Natural killer cell (primary cell): ENCODE results near the gene PDZRN4. TPM values are rescaled to one million over a fixed set of nuclear protein-coding genes. Genes with fewer than 3 reads are reported as not detected.

Experiments used
- ATAC-seq, 3 donors: fragments of 150-1000 bp in 2 of 3; fragments of 200-7000 bp in 1 of 3; cut with Tn5 transposase; 1 replicate in 1 of 3; 2 replicates in 2 of 3; pipeline ENCODE4 v1.10.0; 2021; ENCODE audit warnings: mild to moderate bottlenecking in 2 of 3, moderate library complexity in 2 of 3
- DNase-seq, 2 donors: peaks; one replicate each; pipeline versions ENCODE4 v3.0.0 to v3.0.0-alpha.2; 2013 to 2021; ENCODE audit warnings: mixed read lengths in 1 of 2
- H3K27ac ChIP-seq: one replicate; pipeline ENCODE4 v1.5.1; 2013; ENCODE audit warnings: mild to moderate bottlenecking, low read length
- H3K27me3 ChIP-seq: one replicate; pipeline ENCODE4 v1.6.1; 2013; ENCODE audit warnings: low read length; ENCODE audit not compliant: control insufficient read depth, insufficient read depth
- H3K36me3 ChIP-seq: one replicate; pipeline ENCODE4 v1.6.1; 2013; ENCODE audit warnings: low read length; ENCODE audit not compliant: control insufficient read depth, insufficient read depth
- H3K4me1 ChIP-seq: one replicate; pipeline ENCODE4 v1.6.1; 2013; ENCODE audit warnings: low read length; ENCODE audit not compliant: control insufficient read depth, insufficient read depth
- H3K4me3 ChIP-seq: one replicate; pipeline ENCODE4 v1.5.1; 2013; ENCODE audit warnings: low read length
- H3K9me3 ChIP-seq: one replicate; pipeline ENCODE4 v1.6.1; 2013; ENCODE audit warnings: low read length; ENCODE audit not compliant: control insufficient read depth, insufficient read depth
- H3K27ac Mint-ChIP-seq, 2 donors: one replicate each; pipeline ENCODE4 v1.8.0; 2022; ENCODE audit warnings: mild to moderate bottlenecking in 2 of 2, mixed read lengths in 2 of 2, moderate library complexity in 1 of 2
- H3K27me3 Mint-ChIP-seq, 2 donors: one replicate each; pipeline ENCODE4 v1.8.0; 2022; ENCODE audit warnings: low read depth in 2 of 2, mixed read lengths in 2 of 2
- H3K36me3 Mint-ChIP-seq: one replicate; pipeline ENCODE4 v1.8.0; 2022; ENCODE audit warnings: mixed read lengths
- H3K4me1 Mint-ChIP-seq, 2 donors: one replicate each; pipeline ENCODE4 v1.8.0; 2022; ENCODE audit warnings: mixed read lengths in 2 of 2
- H3K4me3 Mint-ChIP-seq: one replicate; pipeline ENCODE4 v1.8.0; 2022; ENCODE audit warnings: mild to moderate bottlenecking, moderate library complexity, mixed read lengths
- H3K9me3 Mint-ChIP-seq, 2 donors: one replicate each; pipeline ENCODE4 v1.8.0; 2022; ENCODE audit warnings: mixed read lengths in 2 of 2
- CTCF ChIP-seq: fragments of 200-600 bp; IDR thresholded peaks from one replicate; pipeline ENCODE4 v1.8.0; 2022; ENCODE audit warnings: antibody characterized with exemption
- WGBS: methylation state at CpG from one replicate; pipeline ENCODE4 v1.1.7; 2013; ENCODE audit warnings: missing lambda C conversion rate; ENCODE audit not compliant: insufficient coverage; 5-methylcytosine and 5-hydroxymethylcytosine counted together
- intact Hi-C: fragments of 100-400 bp; cut with micrococcal nuclease; formaldehyde crosslinking; loops from one replicate; pipeline ENCODE4 v1.14.2; 2022
- total RNA-seq, 4 donors: library from RNA; stranded (reverse); fragments of 120-200 nt in 1 of 4; gene quantifications; one replicate each; pipeline versions ENCODE4 v1.2.3 to v1.2.4, GENCODE V29; 2013 to 2022

The PDZRN4 gene
- total RNA-seq, 3 donors from 2014 or later (not counting 1 experiment from before 2014, with no cell fraction given): not detected

GRCh38 chr12:41507286-41507685 is 319.2 kb downstream of the PDZRN4 start:
- peaks cover 0 to 2% of the 10 kb centered on the region in 2 donors for H3K9me3 Mint-ChIP-seq
- H3K4me3 Mint-ChIP-seq: no peak overlapping the region
- H3K36me3 ChIP-seq: no peaks in the 10 kb centered on the region
- H3K4me3 ChIP-seq: no peak overlapping the region
- H3K27ac Mint-ChIP-seq: no peak overlapping the region
- no peaks in the 10 kb centered on the region for H3K9me3 ChIP-seq
- no peaks in the 10 kb centered on the region for H3K27me3 Mint-ChIP-seq
- H3K27ac ChIP-seq: no peak overlapping the region
- TF ChIP-seq CTCF: no peak
- WGBS: 79% methylated on average over 3 of the region's 3 CpGs
- DNase-seq (no peak), ATAC-seq (no peak)
- no peaks in the 10 kb centered on the region for H3K4me1 Mint-ChIP-seq
- no peaks in the 10 kb centered on the region for H3K27me3 ChIP-seq
- H3K4me1 ChIP-seq: no peaks in the 10 kb centered on the region
- intact Hi-C loops: no loop called here
- no peaks in the 10 kb centered on the region for H3K36me3 Mint-ChIP-seq

- Mint-ChIP-seq H3K4me3 (no peak overlapping the region), H3K4me1 (no peaks in the 10 kb centered on the region), H3K36me3 (no peaks in the 10 kb centered on the region), H3K27me3 (no peaks in the 10 kb centered on the region), H3K27ac (no peak overlapping the region), H3K9me3 (peaks cover 0 to 3% of the 10 kb centered on the region in 2 donors)
- no peak overlapping the region for H3K27ac ChIP-seq
- WGBS: 71% methylated on average over 3 of the region's 4 CpGs
- intact Hi-C loops: no loop called here
- no peaks in the 10 kb centered on the region for H3K9me3 ChIP-seq
- TF ChIP-seq CTCF: no peak
- H3K4me3 ChIP-seq: no peak overlapping the region
- no peak for DNase-seq
- H3K27me3 ChIP-seq: no peaks in the 10 kb centered on the region
- H3K4me1 ChIP-seq: no peaks in the 10 kb centered on the region
- no peak for ATAC-seq
- no peaks in the 10 kb centered on the region for H3K36me3 ChIP-seq
These were observed 321.3 kb downstream of the PDZRN4 start for GRCh38 chr12:41509271-41510055.

GRCh38 chr12:41510470-41510869 is 322.4 kb downstream of the PDZRN4 start:
- Histone ChIP-seq H3K4me3 (no peak overlapping the region), H3K9me3 (no peaks in the 10 kb centered on the region), H3K36me3 (no peaks in the 10 kb centered on the region), H3K27ac (no peak overlapping the region), H3K27me3 (no peaks in the 10 kb centered on the region), H3K4me1 (no peaks in the 10 kb centered on the region)
- ATAC-seq (no peak), DNase-seq (no peak)
- WGBS: no CpG with 5 or more reads among the region's 2 CpGs
- Mint-ChIP-seq H3K36me3 (no peaks in the 10 kb centered on the region), H3K27ac (no peak overlapping the region), H3K27me3 (no peaks in the 10 kb centered on the region), H3K4me1 (no peaks in the 10 kb centered on the region), H3K4me3 (no peak overlapping the region), H3K9me3 (peaks cover 0 to 3% of the 10 kb centered on the region in 2 donors)
- intact Hi-C loops: no loop called here
- no peak for TF ChIP-seq CTCF

GRCh38 chr12:41511247-41511646 is 323.1 kb downstream of the PDZRN4 start:
- Histone ChIP-seq H3K4me3 (no peak overlapping the region), H3K36me3 (no peaks in the 10 kb centered on the region), H3K9me3 (no peaks in the 10 kb centered on the region), H3K27me3 (no peaks in the 10 kb centered on the region), H3K27ac (no peak overlapping the region), H3K4me1 (no peaks in the 10 kb centered on the region)
- Mint-ChIP-seq H3K36me3 (no peaks in the 10 kb centered on the region), H3K4me3 (no peak overlapping the region), H3K27ac (no peak overlapping the region), H3K4me1 (no peaks in the 10 kb centered on the region), H3K27me3 (no peaks in the 10 kb centered on the region), H3K9me3 (peaks cover 0 to 5% of the 10 kb centered on the region in 2 donors)
- no peak for ATAC-seq
- intact Hi-C loops: no loop called here
- TF ChIP-seq CTCF: no peak
- 88% methylated on average over 1 of the region's 1 CpG for WGBS
- DNase-seq: no peak
